ENCODE measurements around the gene LRRC46. TPM values are rescaled to one million over a fixed set of nuclear protein-coding genes. Genes with fewer than 3 reads are reported as not detected.

LRRC46 gene, protein sequence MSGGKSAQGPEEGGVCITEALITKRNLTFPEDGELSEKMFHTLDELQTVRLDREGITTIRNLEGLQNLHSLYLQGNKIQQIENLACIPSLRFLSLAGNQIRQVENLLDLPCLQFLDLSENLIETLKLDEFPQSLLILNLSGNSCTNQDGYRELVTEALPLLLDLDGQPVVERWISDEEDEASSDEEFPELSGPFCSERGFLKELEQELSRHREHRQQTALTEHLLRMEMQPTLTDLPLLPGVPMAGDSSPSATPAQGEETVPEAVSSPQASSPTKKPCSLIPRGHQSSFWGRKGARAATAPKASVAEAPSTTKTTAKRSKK
- under 1 TPM in 1 of 2 donors, not detected in 1; 0.59 TPM for total RNA-seq

DNA sequence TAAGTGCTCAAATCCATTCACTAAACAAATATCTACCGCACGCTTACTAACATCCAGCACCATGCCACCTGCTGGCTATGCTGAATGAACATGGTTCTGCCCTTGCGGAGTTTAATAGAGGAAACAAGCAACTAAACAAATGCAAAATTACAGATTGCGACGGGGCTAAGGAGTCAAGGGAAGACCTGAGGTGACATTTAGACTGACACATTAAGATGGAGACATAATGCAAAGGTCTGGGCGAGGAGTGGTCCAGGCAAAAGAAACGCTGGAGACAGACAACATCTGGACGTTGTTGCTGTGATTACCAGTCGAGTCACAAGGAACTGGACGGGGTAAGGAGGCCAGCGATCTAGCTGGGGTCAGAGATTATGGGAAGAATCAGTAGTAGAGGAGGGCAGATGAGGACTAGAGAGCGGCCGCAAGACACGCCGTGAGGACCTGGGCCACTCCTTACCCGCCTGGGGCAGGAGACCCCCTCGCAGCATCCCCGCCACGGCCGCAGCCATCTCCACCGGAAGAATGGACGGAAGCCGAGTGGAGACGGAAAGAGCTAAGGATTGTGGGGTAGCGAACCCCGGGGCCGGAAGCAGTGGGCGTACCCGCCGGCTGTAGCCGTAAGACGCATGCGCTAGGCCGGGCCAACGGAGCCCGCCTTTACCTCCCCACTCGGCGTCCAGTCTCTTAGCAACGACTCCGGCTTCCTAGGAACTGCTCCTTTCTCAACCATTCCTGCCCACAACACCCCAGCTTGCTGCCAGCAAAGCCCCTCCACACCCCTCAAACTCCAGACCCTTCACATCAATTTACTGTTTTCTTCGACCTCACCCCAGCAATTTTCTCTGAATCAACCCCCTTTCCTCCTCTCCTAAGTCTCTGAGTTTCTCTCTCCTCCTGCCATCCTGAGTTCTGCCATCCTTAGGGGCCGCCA lies at the start of gene LRRC46, which contains the start of gene MRPL10:
Gene LRRC46, plus strand, starts transcription at position 668 of the 931 bp plus-strand sequence. CDS start 320 bp downstream, outside the sequence.
Gene MRPL10, minus strand, starts transcription at position 539 of the 931 bp plus-strand sequence. Its CDS starts 30 bp downstream, at position 509.
- peak; percentile 93 for DNase-seq (ENCODE audit: low spot score)
- H3K4me3 ChIP-seq = peak within 1 kb of the TSS; percentile 68 to 85
- TF ChIP-seq, protein P1, sequence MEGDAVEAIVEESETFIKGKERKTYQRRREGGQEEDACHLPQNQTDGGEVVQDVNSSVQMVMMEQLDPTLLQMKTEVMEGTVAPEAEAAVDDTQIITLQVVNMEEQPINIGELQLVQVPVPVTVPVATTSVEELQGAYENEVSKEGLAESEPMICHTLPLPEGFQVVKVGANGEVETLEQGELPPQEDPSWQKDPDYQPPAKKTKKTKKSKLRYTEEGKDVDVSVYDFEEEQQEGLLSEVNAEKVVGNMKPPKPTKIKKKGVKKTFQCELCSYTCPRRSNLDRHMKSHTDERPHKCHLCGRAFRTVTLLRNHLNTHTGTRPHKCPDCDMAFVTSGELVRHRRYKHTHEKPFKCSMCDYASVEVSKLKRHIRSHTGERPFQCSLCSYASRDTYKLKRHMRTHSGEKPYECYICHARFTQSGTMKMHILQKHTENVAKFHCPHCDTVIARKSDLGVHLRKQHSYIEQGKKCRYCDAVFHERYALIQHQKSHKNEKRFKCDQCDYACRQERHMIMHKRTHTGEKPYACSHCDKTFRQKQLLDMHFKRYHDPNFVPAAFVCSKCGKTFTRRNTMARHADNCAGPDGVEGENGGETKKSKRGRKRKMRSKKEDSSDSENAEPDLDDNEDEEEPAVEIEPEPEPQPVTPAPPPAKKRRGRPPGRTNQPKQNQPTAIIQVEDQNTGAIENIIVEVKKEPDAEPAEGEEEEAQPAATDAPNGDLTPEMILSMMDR (IDR thresholded peaks at IDR 0.05) = no peak
- H3K4me1 ChIP-seq = peaks cover 0 to 17% of the 10 kb centered on the region in 2 donors
- H3K36me3 ChIP-seq = peaks cover 25% of the 10 kb centered on the region
- H3K27me3 ChIP-seq = no peaks in the 10 kb centered on the region
- no peaks in the 10 kb centered on the region for H3K9me3 ChIP-seq
- H3K27ac ChIP-seq = peak within 1 kb of the TSS; percentile 48 to 75

DNA sequence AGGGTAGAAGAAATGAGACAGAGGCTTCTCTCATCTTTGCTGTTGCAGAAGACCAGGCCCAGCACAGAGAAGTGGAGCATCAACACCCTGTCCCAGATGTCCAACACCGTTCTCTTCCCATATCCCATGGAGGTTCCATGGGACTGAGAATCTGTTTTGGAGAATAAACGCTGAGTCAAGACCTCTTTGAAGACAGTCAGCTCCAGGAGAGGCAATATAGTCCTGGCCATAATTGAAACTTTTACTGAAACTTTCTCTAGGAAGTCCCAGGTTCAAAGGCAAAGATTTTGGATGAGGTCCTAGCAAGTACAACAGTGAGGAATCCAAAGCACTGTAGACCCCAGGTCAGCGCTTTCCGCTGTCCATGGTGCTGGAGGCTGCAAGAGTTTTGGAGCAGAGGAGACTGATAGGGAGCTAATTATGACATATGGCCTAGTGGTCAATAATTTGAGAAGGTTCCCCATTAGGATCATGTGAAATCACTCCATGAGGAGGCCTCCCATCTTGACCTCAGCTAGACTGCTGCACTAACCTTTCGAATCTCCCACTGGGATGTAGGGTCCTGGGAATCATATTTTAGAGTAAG lies 45.8 kb upstream of the LRRC46 start:
- H3K4me3 ChIP-seq = no peak overlapping the region
- no peaks in the 10 kb centered on the region for H3K36me3 ChIP-seq
- no peaks in the 10 kb centered on the region for H3K27me3 ChIP-seq
- no peaks in the 10 kb centered on the region for H3K9me3 ChIP-seq
- TF ChIP-seq, protein P1 (IDR thresholded peaks at IDR 0.05) = no peak
- H3K4me1 ChIP-seq = peaks cover 0 to 10% of the 10 kb centered on the region in 2 donors
- no peak overlapping the region for H3K27ac ChIP-seq
- DNase-seq (ENCODE audit: low spot score) = no peak

DNA sequence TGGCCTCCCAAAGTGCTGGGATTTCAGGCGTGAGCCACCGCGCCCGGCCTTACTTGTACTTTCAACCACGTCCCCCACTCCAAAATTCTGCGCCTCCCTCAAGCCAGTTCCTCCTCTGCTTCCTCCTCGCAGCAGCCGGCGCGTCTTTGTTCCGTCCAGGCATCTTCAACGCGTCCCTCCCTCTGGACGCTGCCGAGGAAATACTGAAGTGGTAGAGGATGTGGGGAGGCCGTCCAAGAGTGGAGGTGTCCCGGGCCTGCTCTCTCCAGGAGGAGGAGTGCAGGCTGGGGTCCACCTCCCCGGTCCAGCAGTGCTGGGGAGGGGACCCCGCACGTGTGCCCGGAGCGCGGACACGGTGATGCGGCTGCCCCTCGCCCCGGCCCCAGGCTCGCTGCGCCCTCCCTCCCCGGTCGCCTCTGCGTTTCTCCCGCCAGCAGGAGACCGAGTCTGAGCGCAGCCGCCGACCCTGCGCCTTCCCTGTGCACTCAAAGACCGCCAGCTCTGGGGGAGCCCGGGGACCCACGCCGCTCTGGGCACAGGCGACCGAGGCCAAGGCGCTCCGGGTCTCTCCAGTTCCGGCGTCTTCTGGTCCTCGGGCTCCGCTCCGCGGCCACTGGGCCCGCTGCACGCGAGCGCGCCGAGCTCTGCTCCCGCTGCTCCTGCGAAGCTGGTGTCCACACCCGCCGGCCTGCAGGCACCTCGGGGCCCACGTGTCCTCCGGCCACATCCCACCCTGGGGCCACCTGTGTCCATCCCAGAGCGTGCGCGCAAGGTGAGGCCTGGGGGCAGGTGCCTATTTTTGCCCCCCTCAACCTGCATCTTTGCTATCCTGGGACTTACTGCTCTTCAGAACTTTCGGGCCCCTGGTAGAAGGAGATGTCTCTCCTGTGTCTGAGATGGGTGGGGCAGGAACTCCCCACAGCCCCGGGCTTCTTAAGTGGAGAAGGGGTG lies 41.6 kb upstream of the LRRC46 start:
- DNase-seq (ENCODE audit: low spot score) = peak; percentile 56
- H3K4me1 ChIP-seq = peaks cover 0 to 10% of the 10 kb centered on the region in 2 donors
- H3K27me3 ChIP-seq = no peaks in the 10 kb centered on the region
- H3K4me3 ChIP-seq = peak overlapping the region; percentile 18 to 47
- no peaks in the 10 kb centered on the region for H3K36me3 ChIP-seq
- no peaks in the 10 kb centered on the region for H3K9me3 ChIP-seq
- no peak overlapping the region for H3K27ac ChIP-seq
- TF ChIP-seq, protein P1 (IDR thresholded peaks at IDR 0.05) = peak; percentile 35 to 70

DNA sequence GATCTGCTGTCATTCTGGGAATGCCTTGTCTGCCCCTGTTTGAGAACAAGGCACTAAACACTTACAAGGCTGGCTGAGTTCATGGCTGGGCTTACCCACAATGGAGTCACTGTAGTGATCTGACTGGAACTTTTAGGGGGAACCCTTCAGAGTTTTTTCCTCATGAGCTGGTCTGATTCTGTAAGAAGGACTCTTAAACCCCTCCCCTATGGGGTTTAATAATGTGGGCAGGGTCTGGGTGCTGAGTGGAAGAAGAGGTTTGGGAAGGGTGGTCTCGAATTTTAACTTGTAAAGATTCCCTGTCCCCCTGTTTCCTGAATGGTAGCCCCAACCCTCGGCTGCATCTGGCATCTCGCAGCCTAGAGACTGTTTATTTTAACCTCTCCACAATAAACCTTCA lies 40.4 kb upstream of the LRRC46 start:
- no peak for DNase-seq (ENCODE audit: low spot score)
- Histone ChIP-seq H3K36me3 (no peaks in the 10 kb centered on the region), H3K9me3 (no peaks in the 10 kb centered on the region), H3K4me3 (no peak overlapping the region), H3K4me1 (peaks cover 0 to 10% of the 10 kb centered on the region in 2 donors), H3K27me3 (no peaks in the 10 kb centered on the region), H3K27ac (no peak overlapping the region)
- TF ChIP-seq, protein P1 (IDR thresholded peaks at IDR 0.05) = no peak

DNA sequence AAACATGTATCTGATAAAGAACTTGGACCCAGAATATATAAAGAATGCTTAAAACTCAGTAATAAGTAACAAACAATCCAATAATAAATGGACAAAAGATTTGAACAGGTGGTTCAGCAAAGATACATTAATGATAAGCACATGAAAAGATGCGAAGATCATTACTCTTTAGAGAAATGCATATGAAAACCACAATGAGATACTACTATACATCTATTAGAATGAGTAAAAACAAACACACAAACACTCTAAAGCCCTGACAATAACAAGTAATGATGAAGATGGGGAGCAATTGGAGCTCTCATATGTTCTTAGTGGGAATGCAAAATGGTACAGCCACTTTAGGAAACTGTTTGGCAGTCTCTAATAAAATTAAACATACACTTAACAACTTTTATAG lies 39.0 kb upstream of the LRRC46 start:
- TF ChIP-seq, protein P1 (IDR thresholded peaks at IDR 0.05) = no peak
- no peak for DNase-seq (ENCODE audit: low spot score)
- Histone ChIP-seq H3K27me3 (no peaks in the 10 kb centered on the region), H3K4me3 (no peak overlapping the region), H3K27ac (no peak overlapping the region), H3K9me3 (no peaks in the 10 kb centered on the region), H3K4me1 (peaks cover 0 to 10% of the 10 kb centered on the region in 2 donors), H3K36me3 (no peaks in the 10 kb centered on the region)

Measured in right atrium auricular region (tissue), 2 donors.